ENCODE results near the gene PDGFD.

Gene PDGFD

GRCh38 chr11:104142698-104143097 is 21.2 kb downstream of the PDGFD start:
- no peak for DNase-seq

- DNase-seq: no peak
Observed at GRCh38 chr11:104136861-104137260, 27.1 kb downstream of the PDGFD start.

- no peak for DNase-seq
Observed at GRCh38 chr11:104134745-104135144, 29.2 kb downstream of the PDGFD start.

GRCh38 chr11:104130161-104130560 is 33.8 kb downstream of the PDGFD start:
- no peak for DNase-seq

- DNase-seq: no peak
Observed at GRCh38 chr11:104129145-104129544, 34.8 kb downstream of the PDGFD start.

- DNase-seq: no peak
Observed at GRCh38 chr11:104127828-104128227, 36.1 kb downstream of the PDGFD start.

- DNase-seq: no peak
Observed at GRCh38 chr11:104126464-104126863, 37.5 kb downstream of the PDGFD start.

GRCh38 chr11:104124979-104125378 is 39.0 kb downstream of the PDGFD start:
- no peak for DNase-seq

- no peak for DNase-seq
Observed at GRCh38 chr11:104122836-104123235, 41.1 kb downstream of the PDGFD start.

- no peak for DNase-seq
Observed at GRCh38 chr11:104122011-104122635, 41.8 kb downstream of the PDGFD start.

- DNase-seq: no peak
Observed at GRCh38 chr11:104120493-104121137, 43.3 kb downstream of the PDGFD start.

GRCh38 chr11:104118105-104118744 is 45.7 kb downstream of the PDGFD start:
- no peak for DNase-seq

- DNase-seq: no peak
Observed at GRCh38 chr11:104113541-104113940, 50.4 kb downstream of the PDGFD start.

GRCh38 chr11:104106136-104106754 is 57.7 kb downstream of the PDGFD start:
- DNase-seq: no peak

GRCh38 chr11:104105155-104105554 is 58.8 kb downstream of the PDGFD start:
- DNase-seq: no peak

- DNase-seq: no peak
Observed at GRCh38 chr11:104104664-104105063, 59.3 kb downstream of the PDGFD start.

GRCh38 chr11:104104201-104104600 is 59.7 kb downstream of the PDGFD start:
- DNase-seq: no peak

GRCh38 chr11:104098555-104098954 is 65.4 kb downstream of the PDGFD start:
- DNase-seq: no peak

GRCh38 chr11:104098132-104098531 is 65.8 kb downstream of the PDGFD start:
- DNase-seq: no peak

- DNase-seq: no peak
Observed at GRCh38 chr11:104096900-104097299, 67.0 kb downstream of the PDGFD start.

- no peak for DNase-seq
Observed at GRCh38 chr11:104095791-104096190, 68.2 kb downstream of the PDGFD start.

- no peak for DNase-seq
Observed at GRCh38 chr11:104094576-104094975, 69.4 kb downstream of the PDGFD start.

GRCh38 chr11:104093426-104094280 is 70.3 kb downstream of the PDGFD start:
- no peak for DNase-seq

All from NCI-H1105 treated with DMSO at 0.1 percent for 48 hours (cell line).